Stimulated activated CD8-positive, alpha-beta memory T cell treated with anti-CD3 and anti-CD28 coated beads, Interleukin-7, amount 100 ng/mL, for 24 hours (primary cell): ENCODE results near the gene OSBPL6.
"Not testable (repeated sequence)": the region's sequence is repeated elsewhere in the genome, so short reads cannot be mapped to it uniquely, and the experiment has no call there.

Experiments used
- DNase-seq: peaks from one replicate; pipeline ENCODE4 v3.0.0-alpha.2; 2020; ENCODE audit warnings: low read depth

OSBPL6 gene

GRCh38 chr2:178403671-178404306 lies 209.5 kb downstream of the OSBPL6 start:
- no peak for DNase-seq

- DNase-seq, result no peak
These were observed 210.1 kb downstream of the OSBPL6 start for GRCh38 chr2:178404368-178404767.

GRCh38 chr2:178409261-178409660 lies 214.9 kb downstream of the OSBPL6 start:
- DNase-seq, result no peak

GRCh38 chr2:178412047-178412446 lies 217.7 kb downstream of the OSBPL6 start:
- no peak for DNase-seq

- not testable (repeated sequence) for DNase-seq
These were observed 218.1 kb downstream of the OSBPL6 start for GRCh38 chr2:178412453-178412852.

GRCh38 chr2:178413472-178414265 lies 219.4 kb downstream of the OSBPL6 start:
- DNase-seq, result peak; percentile 56

GRCh38 chr2:178414266-178415247 lies 220.2 kb downstream of the OSBPL6 start:
- DNase-seq, result peak; percentile 57

GRCh38 chr2:178415979-178416378 lies 221.7 kb downstream of the OSBPL6 start:
- no peak for DNase-seq

- DNase-seq, result no peak
These were observed 223.6 kb downstream of the OSBPL6 start for GRCh38 chr2:178417916-178418315.

- DNase-seq, result no peak
These were observed 224.1 kb downstream of the OSBPL6 start for GRCh38 chr2:178418426-178418825.

GRCh38 chr2:178419123-178419522 lies 224.8 kb downstream of the OSBPL6 start:
- DNase-seq, result no peak

- DNase-seq, result no peak
These were observed 226.2 kb downstream of the OSBPL6 start for GRCh38 chr2:178420463-178420999.

- no peak for DNase-seq
These were observed 227.8 kb downstream of the OSBPL6 start for GRCh38 chr2:178422097-178422496.

GRCh38 chr2:178423746-178424145 lies 229.4 kb downstream of the OSBPL6 start:
- DNase-seq, result not testable (repeated sequence)

- DNase-seq, result no peak
These were observed 231.0 kb downstream of the OSBPL6 start for GRCh38 chr2:178425255-178425827.

GRCh38 chr2:178426388-178426787 lies 232.1 kb downstream of the OSBPL6 start:
- no peak for DNase-seq

- DNase-seq, result no peak
These were observed 233.1 kb downstream of the OSBPL6 start for GRCh38 chr2:178427458-178427857.

- no peak for DNase-seq
These were observed 234.1 kb downstream of the OSBPL6 start for GRCh38 chr2:178428396-178428806.

GRCh38 chr2:178429336-178429735 lies 235.0 kb downstream of the OSBPL6 start:
- DNase-seq, result no peak

- no peak for DNase-seq
These were observed 242.3 kb downstream of the OSBPL6 start for GRCh38 chr2:178436662-178437061.

GRCh38 chr2:178441426-178441825 lies 247.1 kb downstream of the OSBPL6 start:
- DNase-seq, result no peak
